Keratinocyte (primary cell): Measurements from ENCODE around the gene ARHGDIG.

ENCODE experiments used
- EZH2 ChIP-seq: IDR thresholded peaks from one replicate; pipeline ENCODE4 v1.6.1; 2012; ENCODE audit warnings: inconsistent platforms, mild to moderate bottlenecking, low read length, moderate library complexity
- TF ChIP-seq, protein P1 (sequence below), 3 experiments: IDR thresholded peaks in 1 of 3; conservative IDR thresholded peaks in 1 of 3; optimal IDR thresholded peaks in 1 of 3; 2 replicates in 2 of 3; 3 replicates in 1 of 3; pipeline versions ENCODE3 to v1.5.1; 2011; ENCODE audit warnings: low read length in 3 of 3, mild to moderate bottlenecking in 3 of 3, moderate library complexity in 2 of 3, control low read depth in 1 of 3, inconsistent platforms in 1 of 3; ENCODE audit not compliant: insufficient read depth in 2 of 3; ENCODE audit errors: extremely low read depth in 1 of 3

- TF ChIP-seq, protein P1, sequence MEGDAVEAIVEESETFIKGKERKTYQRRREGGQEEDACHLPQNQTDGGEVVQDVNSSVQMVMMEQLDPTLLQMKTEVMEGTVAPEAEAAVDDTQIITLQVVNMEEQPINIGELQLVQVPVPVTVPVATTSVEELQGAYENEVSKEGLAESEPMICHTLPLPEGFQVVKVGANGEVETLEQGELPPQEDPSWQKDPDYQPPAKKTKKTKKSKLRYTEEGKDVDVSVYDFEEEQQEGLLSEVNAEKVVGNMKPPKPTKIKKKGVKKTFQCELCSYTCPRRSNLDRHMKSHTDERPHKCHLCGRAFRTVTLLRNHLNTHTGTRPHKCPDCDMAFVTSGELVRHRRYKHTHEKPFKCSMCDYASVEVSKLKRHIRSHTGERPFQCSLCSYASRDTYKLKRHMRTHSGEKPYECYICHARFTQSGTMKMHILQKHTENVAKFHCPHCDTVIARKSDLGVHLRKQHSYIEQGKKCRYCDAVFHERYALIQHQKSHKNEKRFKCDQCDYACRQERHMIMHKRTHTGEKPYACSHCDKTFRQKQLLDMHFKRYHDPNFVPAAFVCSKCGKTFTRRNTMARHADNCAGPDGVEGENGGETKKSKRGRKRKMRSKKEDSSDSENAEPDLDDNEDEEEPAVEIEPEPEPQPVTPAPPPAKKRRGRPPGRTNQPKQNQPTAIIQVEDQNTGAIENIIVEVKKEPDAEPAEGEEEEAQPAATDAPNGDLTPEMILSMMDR (optimal IDR thresholded peaks at IDR 0.05 in 1 of 3, IDR thresholded peaks at IDR 0.05 in 1 of 3, conservative IDR thresholded peaks at IDR 0.05 in 1 of 3; ENCODE audit: extremely low read depth in 1 of 3, insufficient read depth in 2 of 3, low read length in 3 of 3) = no peak
- TF ChIP-seq EZH2 = no peak
These were observed 10.5 kb downstream of the ARHGDIG start for GRCh38 chr16:290681-291405.
